Measurements from ENCODE around the gene TRAF7. TPM values are rescaled to one million over a fixed set of nuclear protein-coding genes. Genes with fewer than 3 reads are reported as not detected.

TRAF7 gene
- total RNA-seq, 6 donors from 2014 or later, result 34.6 to 72.6 (median 52.9) TPM

DNA sequence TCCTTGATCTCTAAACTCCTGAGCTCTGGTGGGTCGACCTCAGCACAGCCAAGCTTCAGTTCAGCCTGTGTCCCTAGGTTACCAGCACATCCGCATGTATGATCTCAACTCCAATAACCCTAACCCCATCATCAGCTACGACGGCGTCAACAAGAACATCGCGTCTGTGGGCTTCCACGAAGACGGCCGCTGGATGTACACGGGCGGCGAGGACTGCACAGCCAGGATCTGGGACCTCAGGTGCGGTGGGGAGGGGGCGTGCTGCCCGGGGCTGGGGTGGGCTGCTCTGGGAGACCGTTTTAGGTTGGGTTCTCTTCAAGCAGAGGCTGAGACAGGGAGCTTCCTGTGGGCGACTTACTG, 50.8 kb downstream of the TRAF7 start:
- Histone ChIP-seq H3K27ac (peak overlapping the region in 3 of 4 donors; percentile 97 to 98 (median 97)), H3K27me3 (no peaks in the 10 kb centered on the region), H3K36me3 (peaks cover 0 to 34% (median 33%) of the 10 kb centered on the region in 4 donors), H3K4me3 (peak overlapping the region in 3 of 4 donors; percentile 64 to 86 (median 67)), H3K4me1 (peaks cover 14 to 20% (median 15%) of the 10 kb centered on the region in 4 donors), H3K9me3 (no peaks in the 10 kb centered on the region)
- TF ChIP-seq POLR2AphosphoS5 (IDR thresholded peaks at IDR 0.05), result no peak
- no peak for TF ChIP-seq POLR2A (IDR thresholded peaks at IDR 0.05)
- TF ChIP-seq, protein P1, sequence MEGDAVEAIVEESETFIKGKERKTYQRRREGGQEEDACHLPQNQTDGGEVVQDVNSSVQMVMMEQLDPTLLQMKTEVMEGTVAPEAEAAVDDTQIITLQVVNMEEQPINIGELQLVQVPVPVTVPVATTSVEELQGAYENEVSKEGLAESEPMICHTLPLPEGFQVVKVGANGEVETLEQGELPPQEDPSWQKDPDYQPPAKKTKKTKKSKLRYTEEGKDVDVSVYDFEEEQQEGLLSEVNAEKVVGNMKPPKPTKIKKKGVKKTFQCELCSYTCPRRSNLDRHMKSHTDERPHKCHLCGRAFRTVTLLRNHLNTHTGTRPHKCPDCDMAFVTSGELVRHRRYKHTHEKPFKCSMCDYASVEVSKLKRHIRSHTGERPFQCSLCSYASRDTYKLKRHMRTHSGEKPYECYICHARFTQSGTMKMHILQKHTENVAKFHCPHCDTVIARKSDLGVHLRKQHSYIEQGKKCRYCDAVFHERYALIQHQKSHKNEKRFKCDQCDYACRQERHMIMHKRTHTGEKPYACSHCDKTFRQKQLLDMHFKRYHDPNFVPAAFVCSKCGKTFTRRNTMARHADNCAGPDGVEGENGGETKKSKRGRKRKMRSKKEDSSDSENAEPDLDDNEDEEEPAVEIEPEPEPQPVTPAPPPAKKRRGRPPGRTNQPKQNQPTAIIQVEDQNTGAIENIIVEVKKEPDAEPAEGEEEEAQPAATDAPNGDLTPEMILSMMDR (IDR thresholded peaks at IDR 0.05), result no peak
- TF ChIP-seq EP300 (IDR thresholded peaks at IDR 0.05), result no peak
- 80 to 81% methylated on average over 18 of the region's 18 CpGs for WGBS, 2 donors
- ATAC-seq (ENCODE audit: low FRiP score in 2 of 2), result no peak
- peak in 1 of 2 donors; percentile 64 for DNase-seq

DNA sequence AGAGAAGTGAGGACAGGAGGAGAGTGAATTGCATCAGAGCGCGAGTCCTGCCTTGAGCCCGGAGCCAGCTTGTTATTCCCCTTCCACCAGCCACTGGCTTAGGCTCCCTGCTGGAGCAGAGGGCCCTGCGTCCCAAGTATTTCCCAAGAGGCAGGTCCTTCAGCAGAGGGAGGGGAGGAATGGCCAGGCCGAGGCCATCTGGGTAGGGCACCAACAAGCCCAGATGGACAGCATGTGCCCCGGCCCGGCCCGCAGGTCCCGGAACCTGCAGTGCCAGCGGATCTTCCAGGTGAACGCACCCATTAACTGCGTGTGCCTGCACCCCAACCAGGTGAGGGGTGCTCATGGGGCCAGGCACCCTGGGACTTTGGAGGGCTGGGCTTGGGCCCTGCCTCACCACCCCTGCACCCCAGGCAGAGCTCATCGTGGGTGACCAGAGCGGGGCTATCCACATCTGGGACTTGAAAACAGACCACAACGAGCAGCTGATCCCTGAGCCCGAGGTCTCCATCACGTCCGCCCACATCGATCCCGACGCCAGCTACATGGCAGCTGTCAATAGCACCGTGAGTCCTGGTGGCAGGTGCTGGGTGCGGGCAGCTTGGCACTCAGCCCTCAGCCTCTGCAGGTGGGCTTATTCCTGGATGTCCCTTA, 51.3 kb downstream of the TRAF7 start:
- no peak for TF ChIP-seq POLR2A (IDR thresholded peaks at IDR 0.05)
- no peak for TF ChIP-seq EP300 (IDR thresholded peaks at IDR 0.05)
- TF ChIP-seq, protein P1 (IDR thresholded peaks at IDR 0.05), result no peak
- TF ChIP-seq POLR2AphosphoS5 (IDR thresholded peaks at IDR 0.05), result no peak
- Histone ChIP-seq H3K4me3 (no peak overlapping the region), H3K36me3 (peaks cover 0 to 34% (median 33%) of the 10 kb centered on the region in 4 donors), H3K27me3 (no peaks in the 10 kb centered on the region), H3K27ac (peak overlapping the region in 2 of 4 donors; percentile 97), H3K9me3 (no peaks in the 10 kb centered on the region), H3K4me1 (peaks cover 17 to 24% (median 17%) of the 10 kb centered on the region in 4 donors)
- DNase-seq (peak in 1 of 2 donors; percentile 75), ATAC-seq (ENCODE audit: low FRiP score in 2 of 2) (no peak)
- WGBS, 2 donors, result 90 to 95% methylated on average over 12 to 21 of the region's 23 CpGs

DNA sequence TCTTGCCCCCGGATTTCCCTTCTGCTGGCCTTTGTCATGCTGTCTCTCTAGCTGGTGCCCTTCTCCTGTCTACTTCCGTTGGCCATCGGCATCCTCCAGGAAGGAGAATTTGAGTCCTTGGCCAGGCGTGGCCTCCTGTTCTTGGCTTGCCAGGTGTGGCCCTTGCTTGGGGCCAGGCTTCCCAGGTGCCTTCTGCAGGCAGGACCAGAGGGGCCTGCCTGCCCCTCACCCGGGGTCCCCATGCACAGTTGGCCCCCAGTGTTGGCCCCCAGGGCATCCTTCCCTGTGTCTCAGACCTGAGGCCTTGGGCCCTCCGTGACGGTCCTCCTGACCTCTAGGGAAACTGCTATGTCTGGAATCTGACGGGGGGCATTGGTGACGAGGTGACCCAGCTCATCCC, 52.3 kb downstream of the TRAF7 start:
- peaks cover 27 to 34% (median 27%) of the 10 kb centered on the region in 4 donors for H3K4me1 ChIP-seq
- H3K9me3 ChIP-seq, result no peaks in the 10 kb centered on the region
- no peak overlapping the region for H3K27ac ChIP-seq
- peaks cover 0 to 42% (median 33%) of the 10 kb centered on the region in 4 donors for H3K36me3 ChIP-seq
- H3K4me3 ChIP-seq, result no peak overlapping the region
- 85 to 87% methylated on average over 5 to 9 of the region's 9 CpGs for WGBS, 2 donors
- no peaks in the 10 kb centered on the region for H3K27me3 ChIP-seq
- ATAC-seq (ENCODE audit: low FRiP score in 2 of 2) (no peak), DNase-seq (no peak)
- TF ChIP-seq, protein P1 (IDR thresholded peaks at IDR 0.05), result no peak

DNA sequence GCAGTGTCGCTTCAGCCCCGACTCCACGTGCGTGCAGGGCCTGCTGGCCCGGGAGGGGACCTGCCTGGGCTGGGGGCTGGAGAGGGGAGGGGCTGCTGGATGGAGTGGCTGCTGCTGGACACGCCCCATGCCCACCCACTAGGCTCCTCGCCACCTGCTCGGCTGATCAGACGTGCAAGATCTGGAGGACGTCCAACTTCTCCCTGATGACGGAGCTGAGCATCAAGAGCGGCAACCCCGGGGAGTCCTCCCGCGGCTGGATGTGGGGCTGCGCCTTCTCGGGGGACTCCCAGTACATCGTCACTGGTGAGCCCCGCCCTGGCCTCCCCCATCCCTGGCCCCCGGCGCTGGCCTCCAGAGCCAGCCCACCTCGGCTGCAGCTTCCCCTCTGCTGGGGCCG, 52.7 kb downstream of the TRAF7 start:
- TF ChIP-seq POLR2A (IDR thresholded peaks at IDR 0.05) (no peak), POLR2AphosphoS5 (IDR thresholded peaks at IDR 0.05) (no peak), EP300 (IDR thresholded peaks at IDR 0.05) (no peak)
- TF ChIP-seq, protein P1 (IDR thresholded peaks at IDR 0.05), result no peak
- Histone ChIP-seq H3K4me1 (peaks cover 31 to 38% (median 31%) of the 10 kb centered on the region in 4 donors), H3K27me3 (no peaks in the 10 kb centered on the region), H3K9me3 (no peaks in the 10 kb centered on the region), H3K36me3 (peaks cover 0 to 42% (median 33%) of the 10 kb centered on the region in 4 donors), H3K27ac (no peak overlapping the region), H3K4me3 (no peak overlapping the region)
- DNase-seq (peak in 1 of 2 donors; percentile 81), ATAC-seq (ENCODE audit: low FRiP score in 2 of 2) (no peak)
- WGBS, 2 donors, result 86 to 91% methylated on average over 14 to 23 of the region's 23 CpGs

DNA sequence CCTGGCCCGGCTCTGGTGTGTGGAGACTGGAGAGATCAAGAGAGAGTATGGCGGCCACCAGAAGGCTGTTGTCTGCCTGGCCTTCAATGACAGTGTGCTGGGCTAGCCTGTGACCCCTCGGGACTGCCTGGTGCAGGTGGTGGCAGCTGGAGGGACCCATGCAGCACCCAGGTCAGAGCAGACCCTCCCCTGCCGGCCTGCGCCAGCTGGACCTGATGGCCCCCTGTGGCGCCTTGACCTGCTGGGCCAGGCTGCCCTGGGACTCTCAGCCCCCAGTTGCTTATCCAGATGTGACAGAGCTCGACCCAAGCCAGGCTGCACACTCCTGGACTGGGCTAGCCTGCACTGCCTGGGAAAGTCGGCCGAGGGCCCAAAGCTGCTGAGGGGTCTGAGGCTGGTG, 53.2 kb downstream of the TRAF7 start:
- H3K27ac ChIP-seq, result no peak overlapping the region
- TF ChIP-seq POLR2A (IDR thresholded peaks at IDR 0.05), result no peak
- TF ChIP-seq EP300 (IDR thresholded peaks at IDR 0.05), result no peak
- TF ChIP-seq, protein P1 (IDR thresholded peaks at IDR 0.05), result no peak
- no peak for TF ChIP-seq POLR2AphosphoS5 (IDR thresholded peaks at IDR 0.05)
- no peak for ATAC-seq (ENCODE audit: low FRiP score in 2 of 2)
- peaks cover 0 to 42% (median 33%) of the 10 kb centered on the region in 4 donors for H3K36me3 ChIP-seq
- no peaks in the 10 kb centered on the region for H3K9me3 ChIP-seq
- peak in 1 of 2 donors; percentile 66 for DNase-seq
- H3K4me1 ChIP-seq, result peaks cover 36 to 43% (median 36%) of the 10 kb centered on the region in 4 donors
- 79 to 100% methylated on average over 1 to 3 of the region's 9 CpGs for WGBS, 2 donors
- H3K4me3 ChIP-seq, result no peak overlapping the region
- no peaks in the 10 kb centered on the region for H3K27me3 ChIP-seq

Data from upper lobe of left lung (tissue), 6 donors.